Measurements from ENCODE around the gene CRTC1. TPM values are rescaled to one million over a fixed set of nuclear protein-coding genes. Genes with fewer than 3 reads are reported as not detected.

Gene CRTC1
- total RNA-seq, 1 donor from 2014 or later: 0.79 TPM

DNA sequence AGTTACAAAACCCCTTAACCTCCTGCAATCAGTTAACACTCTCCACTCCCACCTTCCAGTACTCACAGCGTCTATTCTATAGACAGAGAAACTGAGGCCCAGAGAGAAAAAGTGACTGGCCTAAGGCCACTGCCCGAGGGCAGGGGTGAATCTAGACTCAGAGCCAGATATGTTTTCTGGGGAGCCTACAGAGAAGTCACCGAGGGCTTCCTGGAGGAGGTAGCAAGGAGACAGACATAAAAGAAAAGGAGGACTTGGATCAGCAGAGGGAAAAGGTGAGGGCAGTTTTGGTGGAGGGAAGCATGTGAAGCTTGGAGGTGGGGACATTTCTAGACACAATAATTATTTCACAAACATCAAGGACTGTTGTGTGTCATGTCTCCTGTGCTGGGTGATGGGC, 109.2 kb downstream of the CRTC1 start:
- Histone ChIP-seq H3K27me3 (ENCODE audit: control insufficient read depth, insufficient read depth, low read length) (peaks cover 31% of the 10 kb centered on the region), H3K36me3 (ENCODE audit: control insufficient read depth, insufficient read depth, low read length) (no peaks in the 10 kb centered on the region), H3K4me3 (ENCODE audit: low read depth, low read length) (no peak overlapping the region)
- TF ChIP-seq CTCF (IDR thresholded peaks at IDR 0.05; ENCODE audit: insufficient read depth, low read length, severe bottlenecking): no peak
- FAIRE-seq (no peak), DNase-seq (ENCODE audit: low read depth) (no peak)

DNA sequence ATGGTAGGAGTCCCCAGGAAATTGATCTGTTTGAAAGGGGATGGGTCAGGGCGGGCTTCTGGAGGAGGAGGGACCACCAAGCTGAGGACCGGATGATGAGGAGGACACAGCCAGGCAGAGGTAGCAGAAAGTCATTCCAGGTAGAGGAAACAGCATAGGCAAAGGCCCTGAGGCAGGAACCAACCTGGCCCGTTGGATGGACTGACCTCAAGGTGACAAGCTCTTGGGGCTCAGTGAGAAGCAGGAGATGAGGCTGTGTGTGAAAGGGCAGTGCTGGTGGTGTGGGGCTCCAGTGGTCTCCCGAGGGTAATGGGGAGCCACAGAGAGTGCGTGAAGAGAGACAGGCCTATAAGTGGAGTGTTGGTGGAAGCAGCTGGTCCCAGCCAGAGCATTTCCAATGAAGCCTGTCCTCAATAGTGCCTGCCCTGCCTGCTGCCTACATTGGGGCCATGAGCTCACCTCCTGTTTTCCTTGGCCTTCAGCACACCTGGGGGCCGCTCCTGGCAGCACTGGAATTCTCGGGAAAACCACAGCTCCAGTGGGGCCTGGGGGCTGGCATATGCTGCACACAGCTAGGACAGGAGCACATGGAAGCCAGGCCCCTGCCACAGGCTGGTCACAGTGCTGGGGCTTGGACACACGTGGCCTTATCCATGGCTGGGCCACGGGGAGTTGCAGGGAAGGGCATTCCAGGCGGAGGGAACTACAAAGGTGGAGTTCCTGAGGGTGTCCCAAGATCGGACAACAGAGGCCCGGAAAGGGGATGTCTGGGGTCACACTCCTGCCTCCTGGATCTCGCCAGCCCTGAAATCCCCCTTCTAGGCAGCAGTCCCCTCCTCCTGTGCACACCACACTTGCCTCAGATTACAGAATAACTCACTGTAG, 109.9 kb downstream of the CRTC1 start:
- FAIRE-seq: no peak
- Histone ChIP-seq H3K36me3 (ENCODE audit: control insufficient read depth, insufficient read depth, low read length) (no peaks in the 10 kb centered on the region), H3K4me3 (ENCODE audit: low read depth, low read length) (no peak overlapping the region), H3K27me3 (ENCODE audit: control insufficient read depth, insufficient read depth, low read length) (peaks cover 27% of the 10 kb centered on the region)
- TF ChIP-seq CTCF (IDR thresholded peaks at IDR 0.05; ENCODE audit: insufficient read depth, low read length, severe bottlenecking): no peak
- no peak for DNase-seq (ENCODE audit: low read depth)

GRCh38 chr19:18794029-18794313, 110.5 kb downstream of the CRTC1 start:
- no peak overlapping the region for H3K4me3 ChIP-seq (ENCODE audit: low read depth, low read length)
- peaks cover 21% of the 10 kb centered on the region for H3K27me3 ChIP-seq (ENCODE audit: control insufficient read depth, insufficient read depth, low read length)
- TF ChIP-seq CTCF (IDR thresholded peaks at IDR 0.05; ENCODE audit: insufficient read depth, low read length, severe bottlenecking): no peak
- FAIRE-seq (no peak), DNase-seq (ENCODE audit: low read depth) (no peak)
- no peaks in the 10 kb centered on the region for H3K36me3 ChIP-seq (ENCODE audit: control insufficient read depth, insufficient read depth, low read length)

GRCh38 chr19:18794692-18795091, 111.2 kb downstream of the CRTC1 start:
- FAIRE-seq (no peak), DNase-seq (ENCODE audit: low read depth) (no peak)
- no peak for TF ChIP-seq CTCF (IDR thresholded peaks at IDR 0.05; ENCODE audit: insufficient read depth, low read length, severe bottlenecking)
- Histone ChIP-seq H3K27me3 (ENCODE audit: control insufficient read depth, insufficient read depth, low read length) (peaks cover 17% of the 10 kb centered on the region), H3K4me3 (ENCODE audit: low read depth, low read length) (no peak overlapping the region), H3K36me3 (ENCODE audit: control insufficient read depth, insufficient read depth, low read length) (no peaks in the 10 kb centered on the region)

- no peak overlapping the region for H3K4me3 ChIP-seq (ENCODE audit: low read depth, low read length)
- FAIRE-seq: no peak
- peaks cover 12% of the 10 kb centered on the region for H3K27me3 ChIP-seq (ENCODE audit: control insufficient read depth, insufficient read depth, low read length)
- no peaks in the 10 kb centered on the region for H3K36me3 ChIP-seq (ENCODE audit: control insufficient read depth, insufficient read depth, low read length)
- DNase-seq (ENCODE audit: low read depth): peak; percentile 23
- TF ChIP-seq CTCF (IDR thresholded peaks at IDR 0.05; ENCODE audit: insufficient read depth, low read length, severe bottlenecking): no peak
These were observed 112.1 kb downstream of the CRTC1 start for GRCh38 chr19:18795540-18795939.

DNA sequence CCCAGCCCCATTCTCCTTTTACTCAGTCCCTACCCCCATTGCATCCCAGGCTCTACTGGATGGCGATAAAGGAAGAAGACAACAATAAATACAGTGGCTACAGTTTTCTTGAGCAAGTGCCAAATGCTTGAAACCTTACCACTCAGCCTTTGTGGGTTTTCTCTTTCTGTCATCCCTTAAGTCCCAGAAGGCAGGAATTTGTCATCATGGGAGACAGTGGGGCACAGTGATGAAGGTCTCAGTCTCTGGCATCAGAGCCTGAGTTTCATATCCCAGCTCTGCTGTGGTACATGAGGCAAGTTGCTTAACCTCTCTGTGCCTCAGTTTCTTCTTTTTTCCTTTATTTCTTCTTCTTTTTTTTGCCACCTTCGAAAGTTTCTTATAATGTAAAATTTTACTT, 112.8 kb downstream of the CRTC1 start:
- Histone ChIP-seq H3K4me3 (ENCODE audit: low read depth, low read length) (no peak overlapping the region), H3K36me3 (ENCODE audit: control insufficient read depth, insufficient read depth, low read length) (no peaks in the 10 kb centered on the region), H3K27me3 (ENCODE audit: control insufficient read depth, insufficient read depth, low read length) (peaks cover 6% of the 10 kb centered on the region)
- no peak for TF ChIP-seq CTCF (IDR thresholded peaks at IDR 0.05; ENCODE audit: insufficient read depth, low read length, severe bottlenecking)
- no peak for DNase-seq (ENCODE audit: low read depth)
- peak; percentile 13 for FAIRE-seq
